ENCODE data around the gene SDK2.
A peak's percentile ranks its signal among the peaks of the same experiment; 100 is the strongest.
"Not testable (repeated sequence)": the region's sequence is repeated elsewhere in the genome, so short reads cannot be mapped to it uniquely, and the experiment has no call there.

The SDK2 gene

DNA sequence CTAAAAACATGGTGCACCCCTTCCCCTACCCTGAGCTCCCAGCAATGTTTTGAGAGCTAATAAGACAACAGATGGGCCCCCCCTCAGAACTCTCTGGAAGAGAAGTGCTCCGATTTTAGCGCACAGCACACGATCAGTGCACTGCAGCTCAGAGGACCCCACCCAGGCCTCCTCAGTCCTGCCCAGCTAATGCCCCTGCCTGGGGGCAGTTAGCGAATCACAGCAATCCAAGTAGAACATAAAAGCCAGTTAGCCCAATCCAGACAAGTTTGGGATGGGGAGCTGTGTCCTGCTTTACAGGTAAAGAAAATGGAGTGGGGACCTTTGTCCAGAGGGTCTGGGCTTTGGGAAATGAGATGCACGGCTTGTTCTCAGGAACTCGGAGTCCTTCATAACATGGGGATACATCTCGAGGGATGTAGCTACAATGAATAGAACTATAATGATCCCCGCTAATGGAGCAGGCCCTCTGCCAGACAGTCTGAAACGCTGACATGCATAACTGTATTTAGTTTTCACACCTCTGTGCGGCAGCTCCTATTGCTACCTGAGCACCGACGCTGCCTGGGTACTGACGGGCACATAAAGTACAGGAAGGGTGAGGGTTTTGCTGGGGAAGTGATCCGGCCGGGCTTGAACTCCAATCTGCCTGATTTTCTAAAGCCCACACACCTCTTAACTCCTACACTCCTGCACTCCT is 302.7 kb downstream of the SDK2 start:
- H3K27me3 ChIP-seq (ENCODE audit: low read depth, low read length) = no peaks in the 10 kb centered on the region
- H3K4me1 ChIP-seq (ENCODE audit: control insufficient read depth in 1 of 2, insufficient read depth in 2 of 2, low read length in 2 of 2) = peaks cover 3 to 52% of the 10 kb centered on the region in 2 donors
- no peak overlapping the region for H3K4me3 ChIP-seq (ENCODE audit: low read depth in 1 of 2, low read length in 2 of 2)
- no peak overlapping the region for H3K27ac ChIP-seq (ENCODE audit: low read length)
- H3K9me3 ChIP-seq (ENCODE audit: control insufficient read depth in 1 of 2, low read length in 2 of 2) = no peaks in the 10 kb centered on the region
- H3K36me3 ChIP-seq (ENCODE audit: control insufficient read depth in 1 of 2, insufficient read depth in 2 of 2, low read length in 2 of 2) = no peaks in the 10 kb centered on the region

DNA sequence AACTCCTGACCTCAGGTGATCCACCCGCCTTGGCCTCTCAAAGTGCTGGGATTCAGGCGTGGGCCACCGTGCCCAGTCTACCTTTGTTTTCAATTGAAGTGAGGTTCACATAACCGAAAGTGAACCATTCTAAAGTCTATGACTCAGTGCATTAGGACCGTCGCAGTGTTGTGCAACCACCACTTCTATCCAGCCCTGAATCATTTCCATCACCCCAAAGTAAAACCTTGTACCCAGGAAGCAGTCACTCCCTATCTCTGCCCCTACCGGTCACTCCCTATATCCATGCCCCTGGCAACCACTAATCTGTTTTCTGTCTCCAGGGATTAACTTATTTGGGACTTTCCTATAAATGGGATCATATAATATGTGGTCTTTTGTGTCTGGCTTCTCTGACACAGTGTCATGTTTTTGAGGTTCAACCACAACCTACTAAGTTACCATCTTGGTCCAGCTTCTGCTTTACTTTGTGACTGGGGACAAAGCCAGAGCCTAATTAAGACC is 304.1 kb downstream of the SDK2 start:
- H3K9me3 ChIP-seq (ENCODE audit: control insufficient read depth in 1 of 2, low read length in 2 of 2) = no peaks in the 10 kb centered on the region
- H3K36me3 ChIP-seq (ENCODE audit: control insufficient read depth in 1 of 2, insufficient read depth in 2 of 2, low read length in 2 of 2) = no peaks in the 10 kb centered on the region
- no peak overlapping the region for H3K4me3 ChIP-seq (ENCODE audit: low read depth in 1 of 2, low read length in 2 of 2)
- H3K27me3 ChIP-seq (ENCODE audit: low read depth, low read length) = no peaks in the 10 kb centered on the region
- peak overlapping the region; percentile 14 for H3K27ac ChIP-seq (ENCODE audit: low read length)
- H3K4me1 ChIP-seq (ENCODE audit: control insufficient read depth in 1 of 2, insufficient read depth in 2 of 2, low read length in 2 of 2) = peaks cover 3 to 52% of the 10 kb centered on the region in 2 donors

DNA sequence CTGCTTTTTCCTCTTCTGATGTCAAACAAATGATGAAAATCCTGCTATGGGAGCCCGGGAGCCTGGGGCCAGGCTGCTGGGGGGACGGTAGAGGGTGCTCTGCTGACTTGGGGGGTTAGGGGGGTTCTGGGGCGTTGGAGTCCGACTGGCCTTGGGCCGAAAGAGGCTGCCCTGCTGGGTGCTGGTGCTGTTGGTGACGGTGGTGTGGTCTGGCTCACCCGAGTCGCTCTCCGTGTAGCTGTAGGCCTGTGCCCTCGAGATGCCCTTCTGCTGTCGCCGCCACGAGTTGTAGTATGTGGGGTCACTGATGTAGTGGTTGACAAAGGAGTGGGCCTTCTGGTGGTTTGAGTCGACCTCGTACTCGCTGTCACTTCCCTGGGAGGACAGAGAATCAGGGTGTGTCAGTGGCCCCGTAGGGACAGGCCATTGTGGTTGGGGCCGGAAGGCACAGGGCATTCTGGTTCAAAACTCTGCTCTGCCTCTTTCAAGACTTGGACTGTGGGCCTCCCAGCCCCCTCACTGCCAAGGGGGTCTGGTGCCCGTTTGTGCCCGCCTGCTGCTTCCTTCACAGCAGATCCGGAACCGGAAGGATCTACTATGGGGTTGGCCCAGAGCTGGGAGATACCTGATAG is 305.6 kb downstream of the SDK2 start:
- Histone ChIP-seq H3K9me3 (ENCODE audit: control insufficient read depth in 1 of 2, low read length in 2 of 2) (no peaks in the 10 kb centered on the region), H3K4me1 (ENCODE audit: control insufficient read depth in 1 of 2, insufficient read depth in 2 of 2, low read length in 2 of 2) (peaks cover 3 to 46% of the 10 kb centered on the region in 2 donors), H3K36me3 (ENCODE audit: control insufficient read depth in 1 of 2, insufficient read depth in 2 of 2, low read length in 2 of 2) (no peaks in the 10 kb centered on the region), H3K4me3 (ENCODE audit: low read depth in 1 of 2, low read length in 2 of 2) (peak overlapping the region in 1 of 2 donors; percentile 38), H3K27ac (ENCODE audit: low read length) (no peak overlapping the region), H3K27me3 (ENCODE audit: low read depth, low read length) (no peaks in the 10 kb centered on the region)

DNA sequence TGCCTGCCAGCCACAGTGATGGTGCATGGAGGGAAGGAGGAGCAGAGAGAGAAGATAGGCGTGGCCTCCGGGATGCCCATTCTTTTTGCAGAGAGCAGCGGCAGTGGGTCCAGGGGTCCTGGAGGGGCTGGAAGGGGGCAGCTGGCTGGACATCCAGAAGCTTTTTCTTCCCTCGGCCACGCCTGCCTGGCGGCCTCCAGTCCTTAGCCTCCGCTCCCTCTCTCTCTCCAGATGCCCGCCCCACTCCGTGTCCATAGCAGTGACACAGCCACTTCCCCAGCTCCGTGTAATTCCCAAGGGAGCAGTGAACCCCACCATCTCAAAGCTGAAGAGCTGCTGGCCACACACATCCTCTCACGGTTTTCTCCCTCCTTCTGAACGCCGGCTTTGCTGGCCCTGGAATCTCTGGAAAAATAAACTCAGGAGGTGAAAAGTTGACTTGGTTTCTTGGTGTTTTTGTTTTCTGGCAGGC is 306.2 kb downstream of the SDK2 start:
- H3K4me3 ChIP-seq (ENCODE audit: low read depth in 1 of 2, low read length in 2 of 2) = peak overlapping the region in 1 of 2 donors; percentile 38
- peaks cover 0 to 40% of the 10 kb centered on the region in 2 donors for H3K4me1 ChIP-seq (ENCODE audit: control insufficient read depth in 1 of 2, insufficient read depth in 2 of 2, low read length in 2 of 2)
- no peaks in the 10 kb centered on the region for H3K9me3 ChIP-seq (ENCODE audit: control insufficient read depth in 1 of 2, low read length in 2 of 2)
- H3K36me3 ChIP-seq (ENCODE audit: control insufficient read depth in 1 of 2, insufficient read depth in 2 of 2, low read length in 2 of 2) = no peaks in the 10 kb centered on the region
- H3K27me3 ChIP-seq (ENCODE audit: low read depth, low read length) = no peaks in the 10 kb centered on the region
- H3K27ac ChIP-seq (ENCODE audit: low read length) = no peak overlapping the region

DNA sequence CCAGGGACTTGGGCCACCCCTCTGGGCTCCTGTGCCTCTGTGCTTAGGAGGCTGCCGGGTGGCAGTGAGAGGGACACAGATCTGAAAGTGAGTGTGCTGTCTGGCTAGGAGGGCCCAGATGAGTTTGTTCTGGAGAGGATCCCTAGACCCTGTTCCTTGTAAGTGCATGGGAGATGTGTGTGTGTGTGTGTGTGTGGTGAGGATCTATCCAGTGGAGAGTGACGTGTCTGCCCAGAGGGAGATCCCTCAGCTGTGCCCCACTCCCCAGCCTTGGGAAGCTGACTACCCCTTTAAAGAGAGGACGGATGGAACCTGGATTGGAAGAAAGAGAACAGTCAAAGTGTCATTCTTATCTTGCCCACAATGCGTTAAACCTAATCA is 306.9 kb downstream of the SDK2 start:
- H3K36me3 ChIP-seq (ENCODE audit: control insufficient read depth in 1 of 2, insufficient read depth in 2 of 2, low read length in 2 of 2) = no peaks in the 10 kb centered on the region
- no peak overlapping the region for H3K4me3 ChIP-seq (ENCODE audit: low read depth in 1 of 2, low read length in 2 of 2)
- H3K4me1 ChIP-seq (ENCODE audit: control insufficient read depth in 1 of 2, insufficient read depth in 2 of 2, low read length in 2 of 2) = peaks cover 0 to 32% of the 10 kb centered on the region in 2 donors
- no peaks in the 10 kb centered on the region for H3K9me3 ChIP-seq (ENCODE audit: control insufficient read depth in 1 of 2, low read length in 2 of 2)
- H3K27me3 ChIP-seq (ENCODE audit: low read depth, low read length) = no peaks in the 10 kb centered on the region
- no peak overlapping the region for H3K27ac ChIP-seq (ENCODE audit: low read length)

DNA sequence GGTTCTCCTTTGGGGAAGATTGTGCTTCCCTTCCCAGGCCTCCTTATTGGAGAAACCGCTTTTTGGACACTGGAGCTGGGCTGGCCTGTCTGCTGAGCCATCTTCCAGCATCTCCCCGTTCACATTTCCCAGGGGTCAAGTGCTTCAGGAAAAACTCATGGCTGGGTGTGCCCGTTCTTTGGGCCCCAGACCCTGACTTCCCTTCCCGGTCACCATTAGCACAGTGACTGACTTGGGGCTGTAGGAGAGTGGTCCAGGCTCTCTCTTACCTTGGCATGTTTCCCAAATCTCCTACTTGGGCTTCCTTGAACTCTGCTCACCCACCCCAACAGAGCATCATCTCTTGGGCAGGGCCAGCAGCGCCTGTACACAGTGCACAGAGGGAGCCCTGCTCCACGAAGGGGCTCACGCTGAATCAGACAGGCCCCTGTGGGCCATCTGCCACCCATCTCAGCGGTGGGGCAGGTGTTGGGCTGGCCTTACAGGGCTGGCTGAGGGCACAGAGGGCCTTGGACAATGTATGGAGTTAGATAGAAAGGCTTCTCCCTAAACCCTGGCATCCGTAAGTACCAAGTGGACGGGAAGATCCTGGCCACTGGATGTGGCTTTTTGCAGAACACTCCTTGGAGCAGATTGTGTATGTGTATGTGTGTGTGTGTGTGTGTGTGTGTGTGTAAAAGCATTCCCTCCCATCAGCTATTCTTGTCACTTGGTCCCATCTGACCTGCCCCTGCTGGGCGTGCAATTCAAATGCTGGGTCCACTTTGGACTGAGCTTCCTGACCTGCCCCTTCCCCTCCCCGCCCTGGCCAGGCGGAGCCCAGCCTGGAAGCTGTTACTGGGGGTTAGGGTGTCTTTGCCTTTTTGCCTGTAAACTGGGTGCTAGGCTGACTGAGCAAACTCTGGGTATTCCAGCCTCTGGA is 307.6 kb downstream of the SDK2 start:
- no peaks in the 10 kb centered on the region for H3K9me3 ChIP-seq (ENCODE audit: control insufficient read depth in 1 of 2, low read length in 2 of 2)
- peaks cover 0 to 26% of the 10 kb centered on the region in 2 donors for H3K4me1 ChIP-seq (ENCODE audit: control insufficient read depth in 1 of 2, insufficient read depth in 2 of 2, low read length in 2 of 2)
- no peaks in the 10 kb centered on the region for H3K36me3 ChIP-seq (ENCODE audit: control insufficient read depth in 1 of 2, insufficient read depth in 2 of 2, low read length in 2 of 2)
- no peaks in the 10 kb centered on the region for H3K27me3 ChIP-seq (ENCODE audit: low read depth, low read length)
- H3K4me3 ChIP-seq (ENCODE audit: low read depth in 1 of 2, low read length in 2 of 2) = no peak overlapping the region
- H3K27ac ChIP-seq (ENCODE audit: low read length) = no peak overlapping the region

DNA sequence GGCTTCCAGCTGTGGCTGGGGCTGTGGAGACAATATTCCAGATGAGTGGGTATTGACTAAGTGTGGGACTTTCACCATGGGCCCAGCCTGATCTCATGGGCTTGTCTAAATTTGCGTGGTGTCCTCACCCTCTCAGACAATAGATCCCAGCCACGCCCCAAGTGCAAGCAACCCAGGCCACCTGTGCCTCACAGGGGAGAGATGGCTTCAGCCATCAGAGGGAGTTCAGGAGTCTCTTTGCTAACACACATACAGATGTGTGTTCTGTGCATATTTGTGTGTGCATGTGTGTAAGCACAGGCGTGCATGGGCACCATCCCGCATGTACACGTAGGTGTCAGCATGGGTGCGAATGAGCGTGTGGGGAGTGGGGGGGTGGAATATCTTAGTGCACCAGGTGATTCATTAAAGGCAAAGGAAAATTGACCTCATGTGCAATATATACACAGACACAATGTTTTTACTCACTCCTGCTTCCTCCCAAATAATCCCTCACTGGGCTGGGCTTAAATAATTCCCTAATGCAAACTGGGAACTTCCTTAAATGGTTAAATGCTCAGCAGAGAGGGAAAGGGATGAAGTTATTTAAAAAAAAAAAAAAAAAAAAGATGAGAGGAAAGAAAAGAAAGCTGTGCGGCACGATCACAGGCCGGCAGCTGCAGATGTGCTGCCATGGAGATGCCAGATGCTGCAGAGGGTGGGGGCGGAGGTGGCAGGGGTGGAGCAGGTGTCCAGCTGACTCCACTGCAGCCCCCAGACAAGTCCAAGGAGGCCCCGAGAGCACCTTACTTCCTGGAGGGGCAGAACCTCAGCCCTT is 308.4 kb downstream of the SDK2 start:
- no peaks in the 10 kb centered on the region for H3K27me3 ChIP-seq (ENCODE audit: low read depth, low read length)
- H3K4me3 ChIP-seq (ENCODE audit: low read depth in 1 of 2, low read length in 2 of 2) = no peak overlapping the region
- no peaks in the 10 kb centered on the region for H3K36me3 ChIP-seq (ENCODE audit: control insufficient read depth in 1 of 2, insufficient read depth in 2 of 2, low read length in 2 of 2)
- H3K4me1 ChIP-seq (ENCODE audit: control insufficient read depth in 1 of 2, insufficient read depth in 2 of 2, low read length in 2 of 2) = peaks cover 0 to 20% of the 10 kb centered on the region in 2 donors
- H3K27ac ChIP-seq (ENCODE audit: low read length) = peak overlapping the region; percentile 51
- no peaks in the 10 kb centered on the region for H3K9me3 ChIP-seq (ENCODE audit: control insufficient read depth in 1 of 2, low read length in 2 of 2)

DNA sequence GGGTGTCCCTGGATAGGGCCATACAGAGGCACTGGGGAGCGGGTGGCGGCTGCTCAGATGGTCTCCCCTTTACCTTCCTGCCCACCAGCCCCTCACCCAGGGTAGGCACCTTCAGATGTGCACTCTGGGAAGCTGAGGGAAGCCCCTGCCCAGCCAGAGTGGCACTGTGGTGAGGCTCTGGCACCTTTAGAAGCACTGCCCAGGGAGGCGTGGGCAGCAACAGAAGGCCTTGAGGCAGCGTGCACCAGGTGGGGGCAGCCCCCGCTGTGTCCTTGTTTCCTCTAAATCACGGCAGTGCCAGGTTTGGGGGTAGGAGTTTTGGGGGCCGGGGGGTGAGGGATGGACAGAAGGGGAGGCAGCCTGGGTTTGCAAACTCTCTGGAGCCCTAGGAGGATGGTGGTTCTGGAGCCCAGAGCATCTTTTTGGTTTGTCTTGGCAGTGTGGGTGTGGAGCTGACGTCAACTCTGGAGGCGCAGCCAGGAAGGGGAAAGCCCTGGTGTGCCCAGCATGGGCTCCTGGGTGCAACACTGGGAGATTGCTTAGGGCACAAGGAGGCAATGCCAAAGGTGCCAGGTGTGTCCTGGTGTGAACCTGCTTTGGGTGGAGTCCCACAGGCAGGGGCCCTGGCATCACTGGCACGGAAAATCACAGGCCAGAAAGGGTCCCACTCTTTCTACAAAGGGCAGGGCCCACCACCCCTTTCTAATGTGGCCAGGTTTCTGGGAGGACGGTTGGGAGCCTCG is 309.3 kb downstream of the SDK2 start:
- Histone ChIP-seq H3K4me1 (ENCODE audit: control insufficient read depth in 1 of 2, insufficient read depth in 2 of 2, low read length in 2 of 2) (peaks cover 0 to 16% of the 10 kb centered on the region in 2 donors), H3K4me3 (ENCODE audit: low read depth in 1 of 2, low read length in 2 of 2) (no peak overlapping the region), H3K27me3 (ENCODE audit: low read depth, low read length) (no peaks in the 10 kb centered on the region), H3K27ac (ENCODE audit: low read length) (peak overlapping the region; percentile 51), H3K9me3 (ENCODE audit: control insufficient read depth in 1 of 2, low read length in 2 of 2) (no peaks in the 10 kb centered on the region), H3K36me3 (ENCODE audit: control insufficient read depth in 1 of 2, insufficient read depth in 2 of 2, low read length in 2 of 2) (no peaks in the 10 kb centered on the region)

DNA sequence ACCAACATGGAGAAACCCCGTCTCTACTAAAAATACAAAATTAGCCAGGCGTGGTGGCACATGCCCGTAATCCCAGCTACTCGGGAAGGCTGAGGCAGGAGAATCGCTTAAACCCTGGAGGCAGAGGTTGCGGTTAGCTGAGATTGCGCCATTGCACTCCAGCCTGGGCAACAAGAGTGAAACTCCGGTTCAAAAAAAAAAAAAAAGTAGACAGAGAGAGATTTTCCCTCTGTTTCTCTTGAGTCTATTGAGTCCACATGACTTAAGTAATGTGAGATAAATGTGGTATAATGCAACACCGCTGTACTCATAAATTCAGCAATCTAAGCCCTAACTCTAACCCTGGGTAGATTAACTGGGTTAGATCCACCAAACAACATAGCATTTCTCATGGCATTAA is 310.8 kb downstream of the SDK2 start:
- H3K4me1 ChIP-seq (ENCODE audit: control insufficient read depth in 1 of 2, insufficient read depth in 2 of 2, low read length in 2 of 2); H3K4me3 ChIP-seq (ENCODE audit: low read depth in 1 of 2, low read length in 2 of 2); H3K9me3 ChIP-seq (ENCODE audit: control insufficient read depth in 1 of 2, low read length in 2 of 2); H3K27me3 ChIP-seq (ENCODE audit: low read depth, low read length); H3K36me3 ChIP-seq (ENCODE audit: control insufficient read depth in 1 of 2, insufficient read depth in 2 of 2, low read length in 2 of 2); H3K27ac ChIP-seq (ENCODE audit: low read length): not testable (repeated sequence)

DNA sequence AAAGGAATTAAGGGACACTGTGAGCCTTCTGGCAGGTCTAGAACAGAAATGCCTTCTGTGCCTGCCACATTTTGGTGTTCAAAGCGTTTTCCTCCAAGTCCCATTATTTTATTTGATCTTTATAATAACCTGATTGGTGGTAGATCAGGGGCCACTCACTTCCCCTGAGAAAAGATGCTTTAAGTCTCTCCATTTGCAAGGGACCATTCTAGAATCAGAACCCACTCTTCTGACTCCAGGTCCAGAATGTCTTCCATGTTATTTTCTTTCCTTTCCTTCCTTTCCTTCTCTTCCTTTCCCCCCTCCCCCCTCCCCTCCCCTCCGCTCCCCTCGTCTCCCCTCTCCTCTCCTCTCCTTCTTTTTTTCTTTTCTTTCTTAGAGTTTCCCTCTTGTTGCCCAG is 313.2 kb downstream of the SDK2 start:
- Histone ChIP-seq H3K36me3 (ENCODE audit: control insufficient read depth in 1 of 2, insufficient read depth in 2 of 2, low read length in 2 of 2) (no peaks in the 10 kb centered on the region), H3K27ac (ENCODE audit: low read length) (no peak overlapping the region), H3K27me3 (ENCODE audit: low read depth, low read length) (no peaks in the 10 kb centered on the region), H3K4me3 (ENCODE audit: low read depth in 1 of 2, low read length in 2 of 2) (no peak overlapping the region), H3K4me1 (ENCODE audit: control insufficient read depth in 1 of 2, insufficient read depth in 2 of 2, low read length in 2 of 2) (no peaks in the 10 kb centered on the region), H3K9me3 (ENCODE audit: control insufficient read depth in 1 of 2, low read length in 2 of 2) (no peaks in the 10 kb centered on the region)

Data from muscle layer of duodenum (tissue), 2 donors.